ENCODE results near the gene ZFYVE19.

Gene ZFYVE19

DNA sequence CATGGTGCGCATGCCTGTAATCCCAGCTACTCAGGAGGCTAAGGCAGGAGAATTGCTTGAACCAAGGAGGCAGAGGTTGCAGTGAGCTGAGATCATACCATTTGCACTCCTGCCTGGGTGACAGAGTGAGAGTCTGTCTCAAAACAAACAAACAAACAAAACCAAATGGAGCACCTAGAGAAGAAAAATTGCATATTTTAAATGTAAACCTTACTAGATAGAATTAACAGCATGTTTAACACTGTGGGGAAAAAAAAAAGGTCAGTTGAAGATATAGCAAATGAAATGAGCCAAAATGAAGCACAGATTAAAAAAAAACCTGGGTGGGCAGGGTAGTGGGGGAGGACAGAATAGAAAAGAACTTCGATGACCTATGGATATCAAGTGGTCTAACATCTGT, 14.3 kb downstream of the ZFYVE19 start:
- H3K4me3 ChIP-seq (ENCODE audit: low read depth, low read length): no peak overlapping the region
- TF ChIP-seq, protein P1, sequence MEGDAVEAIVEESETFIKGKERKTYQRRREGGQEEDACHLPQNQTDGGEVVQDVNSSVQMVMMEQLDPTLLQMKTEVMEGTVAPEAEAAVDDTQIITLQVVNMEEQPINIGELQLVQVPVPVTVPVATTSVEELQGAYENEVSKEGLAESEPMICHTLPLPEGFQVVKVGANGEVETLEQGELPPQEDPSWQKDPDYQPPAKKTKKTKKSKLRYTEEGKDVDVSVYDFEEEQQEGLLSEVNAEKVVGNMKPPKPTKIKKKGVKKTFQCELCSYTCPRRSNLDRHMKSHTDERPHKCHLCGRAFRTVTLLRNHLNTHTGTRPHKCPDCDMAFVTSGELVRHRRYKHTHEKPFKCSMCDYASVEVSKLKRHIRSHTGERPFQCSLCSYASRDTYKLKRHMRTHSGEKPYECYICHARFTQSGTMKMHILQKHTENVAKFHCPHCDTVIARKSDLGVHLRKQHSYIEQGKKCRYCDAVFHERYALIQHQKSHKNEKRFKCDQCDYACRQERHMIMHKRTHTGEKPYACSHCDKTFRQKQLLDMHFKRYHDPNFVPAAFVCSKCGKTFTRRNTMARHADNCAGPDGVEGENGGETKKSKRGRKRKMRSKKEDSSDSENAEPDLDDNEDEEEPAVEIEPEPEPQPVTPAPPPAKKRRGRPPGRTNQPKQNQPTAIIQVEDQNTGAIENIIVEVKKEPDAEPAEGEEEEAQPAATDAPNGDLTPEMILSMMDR (IDR thresholded peaks at IDR 0.05; ENCODE audit: low read depth, low read length): no peak

DNA sequence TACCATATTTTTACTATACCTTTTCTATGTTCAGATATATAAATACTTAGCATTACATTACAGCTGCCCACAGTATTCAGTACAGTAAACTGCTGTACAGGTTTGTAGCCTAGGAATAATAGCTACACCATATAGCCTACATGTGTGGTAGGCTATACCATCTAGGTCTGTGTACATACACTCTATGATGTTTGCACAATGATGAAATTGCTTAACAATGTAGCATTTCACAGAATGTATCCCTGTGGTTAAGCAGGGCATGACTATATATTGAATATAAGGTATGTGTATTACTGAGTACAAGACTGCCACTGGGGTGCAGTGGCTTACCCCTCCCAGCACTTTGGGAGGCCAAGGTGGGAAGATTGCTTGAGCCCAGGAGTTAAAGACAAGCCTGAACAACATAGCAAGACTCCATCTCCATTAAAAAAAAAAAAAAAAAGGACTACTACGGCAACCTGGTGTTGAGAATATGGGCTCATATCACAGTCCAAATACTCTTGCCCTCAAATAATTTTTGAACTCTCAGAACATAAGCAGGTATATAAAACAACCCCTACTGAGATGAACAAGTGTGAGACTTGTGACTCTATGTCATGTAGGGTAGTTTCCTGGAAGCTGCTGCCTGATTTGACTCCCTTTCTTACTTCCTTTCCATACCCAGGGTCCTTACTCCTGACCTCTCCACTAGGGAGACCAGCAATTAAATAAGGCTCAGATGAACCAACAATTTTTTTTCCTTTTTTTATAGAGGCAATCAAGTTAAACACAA, 16.9 kb downstream of the ZFYVE19 start:
- no peak overlapping the region for H3K4me3 ChIP-seq (ENCODE audit: low read depth, low read length)

GRCh38 chr15:40825661-40826422, 19.0 kb downstream of the ZFYVE19 start:
- TF ChIP-seq, protein P1 (IDR thresholded peaks at IDR 0.05; ENCODE audit: low read depth, low read length): no peak
- H3K4me3 ChIP-seq (ENCODE audit: low read depth, low read length): no peak overlapping the region

More for the DNA sequence above, 16.9 kb downstream of the ZFYVE19 start:
- TF ChIP-seq, protein P1 (IDR thresholded peaks at IDR 0.05; ENCODE audit: low read depth, low read length): no peak

- TF ChIP-seq, protein P1 (IDR thresholded peaks at IDR 0.05; ENCODE audit: low read depth, low read length): no peak
- H3K4me3 ChIP-seq (ENCODE audit: low read depth, low read length): no peak overlapping the region
Observed at GRCh38 chr15:40826423-40827075, 19.7 kb downstream of the ZFYVE19 start.

GRCh38 chr15:40828447-40829036, 21.7 kb downstream of the ZFYVE19 start, which contains the start of gene PPP1R14D:
Gene PPP1R14D, minus strand, starts transcription at chr15:40828708. Its CDS starts 67 bp downstream, at chr15:40828641.
- TF ChIP-seq, protein P1 (IDR thresholded peaks at IDR 0.05; ENCODE audit: low read depth, low read length): no peak
- no peak within 1 kb of the TSS for H3K4me3 ChIP-seq (ENCODE audit: low read depth, low read length)

DNA sequence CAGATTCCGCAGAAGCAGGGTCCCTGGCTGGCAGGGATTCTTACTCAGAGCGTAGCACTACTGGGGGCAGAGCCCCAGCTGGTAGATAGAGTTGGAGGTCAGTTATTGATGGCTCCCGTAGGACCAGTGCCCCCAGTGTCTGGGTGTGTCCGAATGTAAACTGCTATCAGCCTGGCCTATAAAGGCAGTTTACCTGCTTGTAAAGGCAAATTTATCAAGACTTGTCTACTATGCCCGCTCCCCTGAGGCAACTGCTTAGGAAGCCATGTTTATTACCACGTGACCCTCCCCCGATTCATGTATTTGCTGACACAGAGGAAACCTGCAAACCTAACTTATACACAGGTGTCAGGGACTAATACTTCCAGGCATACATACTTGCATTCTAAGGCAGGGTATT, 22.2 kb downstream of the ZFYVE19 start:
- no peak overlapping the region for H3K4me3 ChIP-seq (ENCODE audit: low read depth, low read length)
- TF ChIP-seq, protein P1 (IDR thresholded peaks at IDR 0.05; ENCODE audit: low read depth, low read length): no peak
